WTC11 (cell line): ENCODE data around the gene PRPF40A. TPM values are rescaled to one million over a fixed set of nuclear protein-coding genes. Genes with fewer than 3 reads are reported as not detected.

Experiments used
- ATAC-seq: fragments of 200-7000 bp; cut with Tn5 transposase; 2 replicates; pipeline ENCODE4 v1.10.0; 2021; ENCODE audit warnings: mild to moderate bottlenecking, moderate library complexity
- CTCF ChIA-PET: fragments of 300-600 bp; sonication (Branson Sonifier 250); formaldehyde crosslinking; loops from one replicate; lab custom pipeline; 2021; ENCODE audit warnings: antibody characterized with exemption; lab: Charles Lee
- POLR2A ChIA-PET: fragments of 350-600 bp; sonication (Branson Sonifier 250); formaldehyde crosslinking; loops from one replicate; lab custom pipeline; 2021; ENCODE audit warnings: antibody characterized with exemption; lab: Charles Lee
- DNase-seq: peaks from one replicate; pipeline ENCODE4 v3.0.0; 2021; ENCODE audit warnings: low spot score
- H3K27ac Mint-ChIP-seq: 2 replicates; pipeline ENCODE4 v1.8.0; 2021; ENCODE audit warnings: mixed read lengths
- H3K27me3 Mint-ChIP-seq: 2 replicates; pipeline ENCODE4 v1.8.0; 2021; ENCODE audit warnings: low read depth, mild to moderate bottlenecking, moderate library complexity, mixed read lengths
- H3K36me3 Mint-ChIP-seq: 2 replicates; pipeline ENCODE4 v1.8.0; 2021; ENCODE audit warnings: mixed read lengths
- H3K4me1 Mint-ChIP-seq: 2 replicates; pipeline ENCODE4 v1.8.0; 2022; ENCODE audit warnings: mixed read lengths
- H3K4me3 Mint-ChIP-seq: 2 replicates; pipeline ENCODE4 v1.8.0; 2021; ENCODE audit warnings: mild to moderate bottlenecking, moderate library complexity, mixed read lengths
- H3K9me3 Mint-ChIP-seq: 2 replicates; pipeline ENCODE4 v1.8.0; 2021; ENCODE audit warnings: mixed read lengths
- CREB1 ChIP-seq: sonication (generic); formaldehyde crosslinking; IDR thresholded peaks from 2 replicates; pipeline ENCODE4 v1.8.0; 2023; ENCODE audit warnings: mild to moderate bottlenecking, missing genetic modification reagents
- CREM ChIP-seq: sonication (generic); formaldehyde crosslinking; IDR thresholded peaks from 2 replicates; pipeline ENCODE4 v1.8.1; 2022; ENCODE audit warnings: mild to moderate bottlenecking, missing genetic modification reagents, moderate library complexity
- FOXJ3 ChIP-seq: sonication (generic); formaldehyde crosslinking; IDR thresholded peaks from 2 replicates; pipeline ENCODE4 v1.9.0; 2021; ENCODE audit warnings: missing genetic modification reagents, mild to moderate bottlenecking, borderline replicate concordance
- MXD4 ChIP-seq: fragments of 250-450 bp; sonication (Bioruptor Pico); IDR thresholded peaks from 2 replicates; pipeline ENCODE4 v1.8.0; 2021; ENCODE audit warnings: mild to moderate bottlenecking, moderate library complexity, borderline replicate concordance
- NFYB ChIP-seq: sonication (generic); formaldehyde crosslinking; conservative IDR thresholded peaks from 2 replicates; pipeline ENCODE4 v1.8.0; 2022; ENCODE audit warnings: low read depth, missing genetic modification reagents
- SOX15 ChIP-seq: fragments of 250-450 bp; sonication (Bioruptor Pico); IDR thresholded peaks from 2 replicates; pipeline ENCODE4 v1.9.0; 2021; ENCODE audit warnings: mild to moderate bottlenecking
- SP1 ChIP-seq: sonication (generic); formaldehyde crosslinking; conservative IDR thresholded peaks from 2 replicates; pipeline ENCODE4 v1.8.1; 2022; ENCODE audit warnings: missing genetic modification reagents
- ZNF232 ChIP-seq: sonication (generic); formaldehyde crosslinking; IDR thresholded peaks from 2 replicates; pipeline ENCODE4 v1.8.0; 2022; ENCODE audit warnings: mild to moderate bottlenecking, missing genetic modification reagents
- total RNA-seq: library from RNA; stranded (reverse); gene quantifications from 3 replicates; pipeline ENCODE4 v1.2.3, GENCODE V29; 2021
- TF ChIP-seq, protein P1 (sequence below): sonication (generic); formaldehyde crosslinking; IDR thresholded peaks from 2 replicates; pipeline ENCODE4 v1.8.1; 2023; ENCODE audit warnings: mild to moderate bottlenecking, missing genetic modification reagents, moderate library complexity
- TF ChIP-seq, protein P2 (sequence below): sonication (generic); formaldehyde crosslinking; IDR thresholded peaks from 2 replicates; pipeline ENCODE4 v1.8.0; 2023; ENCODE audit warnings: missing genetic modification reagents
- TF ChIP-seq, protein P3 (sequence below): fragments of 250-450 bp; sonication (Bioruptor Pico); IDR thresholded peaks from 2 replicates; pipeline ENCODE4 v2.1.2; 2022; ENCODE audit warnings: mild to moderate bottlenecking, moderate library complexity
- TF ChIP-seq, protein P4 (sequence below): sonication (generic); formaldehyde crosslinking; IDR thresholded peaks from 2 replicates; pipeline ENCODE4 v1.8.1; 2023; ENCODE audit warnings: mild to moderate bottlenecking, missing genetic modification reagents, borderline replicate concordance
- TF ChIP-seq, protein P5 (sequence below): sonication (generic); formaldehyde crosslinking; IDR thresholded peaks from 2 replicates; pipeline ENCODE4 v1.8.1; 2023; ENCODE audit warnings: mild to moderate bottlenecking, missing genetic modification reagents
- TF ChIP-seq, protein P6 (sequence below): sonication (generic); formaldehyde crosslinking; IDR thresholded peaks from 2 replicates; pipeline ENCODE4 v1.8.1; 2023; ENCODE audit warnings: mild to moderate bottlenecking, missing genetic modification reagents, moderate library complexity
- TF ChIP-seq, protein P7 (sequence below): fragments of 250-450 bp; sonication (Bioruptor Pico); IDR thresholded peaks from 2 replicates; pipeline ENCODE4 v1.9.0; 2021; ENCODE audit warnings: mild to moderate bottlenecking

The PRPF40A gene
- total RNA-seq, 1 experiment from 2014 or later, result 189 TPM

DNA sequence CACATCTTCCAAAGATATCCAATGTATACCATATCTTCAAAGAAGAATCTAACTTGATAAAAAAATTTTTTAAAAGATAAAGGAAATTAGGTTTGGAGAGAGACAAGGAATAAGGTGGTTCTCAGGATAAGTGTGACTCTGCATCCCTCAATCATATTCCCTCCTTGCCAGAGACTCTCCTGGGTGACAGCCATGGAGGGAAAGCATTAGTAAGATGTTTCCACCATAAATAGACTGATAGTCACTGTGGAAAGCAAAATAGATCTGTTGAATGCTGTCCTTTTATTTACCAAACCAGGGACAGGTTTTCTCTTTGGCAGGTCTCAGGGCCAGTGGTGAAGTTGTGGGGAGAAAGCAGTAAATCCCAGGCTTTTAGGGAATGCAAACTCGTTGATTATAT, 107.6 kb downstream of the PRPF40A start (continued):
- TF ChIP-seq, protein P1, sequence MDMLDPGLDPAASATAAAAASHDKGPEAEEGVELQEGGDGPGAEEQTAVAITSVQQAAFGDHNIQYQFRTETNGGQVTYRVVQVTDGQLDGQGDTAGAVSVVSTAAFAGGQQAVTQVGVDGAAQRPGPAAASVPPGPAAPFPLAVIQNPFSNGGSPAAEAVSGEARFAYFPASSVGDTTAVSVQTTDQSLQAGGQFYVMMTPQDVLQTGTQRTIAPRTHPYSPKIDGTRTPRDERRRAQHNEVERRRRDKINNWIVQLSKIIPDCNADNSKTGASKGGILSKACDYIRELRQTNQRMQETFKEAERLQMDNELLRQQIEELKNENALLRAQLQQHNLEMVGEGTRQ, result no peak
- no peak for TF ChIP-seq CREB1 (CRISPR knock-in tag)
- TF ChIP-seq, protein P2, sequence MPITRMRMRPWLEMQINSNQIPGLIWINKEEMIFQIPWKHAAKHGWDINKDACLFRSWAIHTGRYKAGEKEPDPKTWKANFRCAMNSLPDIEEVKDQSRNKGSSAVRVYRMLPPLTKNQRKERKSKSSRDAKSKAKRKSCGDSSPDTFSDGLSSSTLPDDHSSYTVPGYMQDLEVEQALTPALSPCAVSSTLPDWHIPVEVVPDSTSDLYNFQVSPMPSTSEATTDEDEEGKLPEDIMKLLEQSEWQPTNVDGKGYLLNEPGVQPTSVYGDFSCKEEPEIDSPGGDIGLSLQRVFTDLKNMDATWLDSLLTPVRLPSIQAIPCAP (CRISPR knock-in tag), result no peak
- TF ChIP-seq, protein P3, sequence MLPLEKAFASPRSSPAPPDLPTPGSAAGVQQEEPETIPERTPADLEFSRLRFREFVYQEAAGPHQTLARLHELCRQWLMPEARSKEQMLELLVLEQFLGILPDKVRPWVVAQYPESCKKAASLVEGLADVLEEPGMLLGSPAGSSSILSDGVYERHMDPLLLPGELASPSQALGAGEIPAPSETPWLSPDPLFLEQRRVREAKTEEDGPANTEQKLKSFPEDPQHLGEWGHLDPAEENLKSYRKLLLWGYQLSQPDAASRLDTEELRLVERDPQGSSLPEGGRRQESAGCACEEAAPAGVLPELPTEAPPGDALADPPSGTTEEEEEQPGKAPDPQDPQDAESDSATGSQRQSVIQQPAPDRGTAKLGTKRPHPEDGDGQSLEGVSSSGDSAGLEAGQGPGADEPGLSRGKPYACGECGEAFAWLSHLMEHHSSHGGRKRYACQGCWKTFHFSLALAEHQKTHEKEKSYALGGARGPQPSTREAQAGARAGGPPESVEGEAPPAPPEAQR (CRISPR knock-in tag), result no peak
- TF ChIP-seq, protein P4, sequence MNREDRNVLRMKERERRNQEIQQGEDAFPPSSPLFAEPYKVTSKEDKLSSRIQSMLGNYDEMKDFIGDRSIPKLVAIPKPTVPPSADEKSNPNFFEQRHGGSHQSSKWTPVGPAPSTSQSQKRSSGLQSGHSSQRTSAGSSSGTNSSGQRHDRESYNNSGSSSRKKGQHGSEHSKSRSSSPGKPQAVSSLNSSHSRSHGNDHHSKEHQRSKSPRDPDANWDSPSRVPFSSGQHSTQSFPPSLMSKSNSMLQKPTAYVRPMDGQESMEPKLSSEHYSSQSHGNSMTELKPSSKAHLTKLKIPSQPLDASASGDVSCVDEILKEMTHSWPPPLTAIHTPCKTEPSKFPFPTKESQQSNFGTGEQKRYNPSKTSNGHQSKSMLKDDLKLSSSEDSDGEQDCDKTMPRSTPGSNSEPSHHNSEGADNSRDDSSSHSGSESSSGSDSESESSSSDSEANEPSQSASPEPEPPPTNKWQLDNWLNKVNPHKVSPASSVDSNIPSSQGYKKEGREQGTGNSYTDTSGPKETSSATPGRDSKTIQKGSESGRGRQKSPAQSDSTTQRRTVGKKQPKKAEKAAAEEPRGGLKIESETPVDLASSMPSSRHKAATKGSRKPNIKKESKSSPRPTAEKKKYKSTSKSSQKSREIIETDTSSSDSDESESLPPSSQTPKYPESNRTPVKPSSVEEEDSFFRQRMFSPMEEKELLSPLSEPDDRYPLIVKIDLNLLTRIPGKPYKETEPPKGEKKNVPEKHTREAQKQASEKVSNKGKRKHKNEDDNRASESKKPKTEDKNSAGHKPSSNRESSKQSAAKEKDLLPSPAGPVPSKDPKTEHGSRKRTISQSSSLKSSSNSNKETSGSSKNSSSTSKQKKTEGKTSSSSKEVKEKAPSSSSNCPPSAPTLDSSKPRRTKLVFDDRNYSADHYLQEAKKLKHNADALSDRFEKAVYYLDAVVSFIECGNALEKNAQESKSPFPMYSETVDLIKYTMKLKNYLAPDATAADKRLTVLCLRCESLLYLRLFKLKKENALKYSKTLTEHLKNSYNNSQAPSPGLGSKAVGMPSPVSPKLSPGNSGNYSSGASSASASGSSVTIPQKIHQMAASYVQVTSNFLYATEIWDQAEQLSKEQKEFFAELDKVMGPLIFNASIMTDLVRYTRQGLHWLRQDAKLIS, result no peak
- TF ChIP-seq FOXJ3 (CRISPR knock-in tag), result no peak
- TF ChIP-seq ZNF232 (CRISPR knock-in tag), result no peak
- no peak for TF ChIP-seq MXD4
- TF ChIP-seq NFYB, result no peak
- TF ChIP-seq CREM, result no peak
- TF ChIP-seq, protein P5, sequence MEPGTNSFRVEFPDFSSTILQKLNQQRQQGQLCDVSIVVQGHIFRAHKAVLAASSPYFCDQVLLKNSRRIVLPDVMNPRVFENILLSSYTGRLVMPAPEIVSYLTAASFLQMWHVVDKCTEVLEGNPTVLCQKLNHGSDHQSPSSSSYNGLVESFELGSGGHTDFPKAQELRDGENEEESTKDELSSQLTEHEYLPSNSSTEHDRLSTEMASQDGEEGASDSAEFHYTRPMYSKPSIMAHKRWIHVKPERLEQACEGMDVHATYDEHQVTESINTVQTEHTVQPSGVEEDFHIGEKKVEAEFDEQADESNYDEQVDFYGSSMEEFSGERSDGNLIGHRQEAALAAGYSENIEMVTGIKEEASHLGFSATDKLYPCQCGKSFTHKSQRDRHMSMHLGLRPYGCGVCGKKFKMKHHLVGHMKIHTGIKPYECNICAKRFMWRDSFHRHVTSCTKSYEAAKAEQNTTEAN, result no peak
- TF ChIP-seq, protein P6, sequence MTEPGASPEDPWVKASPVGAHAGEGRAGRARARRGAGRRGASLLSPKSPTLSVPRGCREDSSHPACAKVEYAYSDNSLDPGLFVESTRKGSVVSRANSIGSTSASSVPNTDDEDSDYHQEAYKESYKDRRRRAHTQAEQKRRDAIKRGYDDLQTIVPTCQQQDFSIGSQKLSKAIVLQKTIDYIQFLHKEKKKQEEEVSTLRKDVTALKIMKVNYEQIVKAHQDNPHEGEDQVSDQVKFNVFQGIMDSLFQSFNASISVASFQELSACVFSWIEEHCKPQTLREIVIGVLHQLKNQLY (CRISPR knock-in tag), result no peak

DNA sequence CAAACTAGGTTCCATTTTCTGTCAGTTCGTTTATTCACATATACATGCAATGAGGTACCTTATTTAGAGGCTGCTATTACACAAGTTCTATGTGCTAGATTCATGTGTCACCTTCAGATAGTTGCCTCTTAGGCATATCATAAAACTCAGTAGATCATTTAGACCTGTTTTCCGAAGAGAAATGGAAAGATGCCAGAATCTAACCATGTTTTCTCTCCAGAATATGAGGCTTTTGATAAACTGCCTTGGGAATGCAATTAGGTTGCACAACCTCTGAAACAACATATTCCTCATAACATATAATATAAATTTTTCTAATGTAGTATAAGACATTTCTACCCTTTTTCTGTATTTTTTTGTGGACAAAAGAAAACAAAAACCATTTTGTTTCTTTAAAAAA, 108.1 kb downstream of the PRPF40A start:
- ATAC-seq (no peak), DNase-seq (no peak)
- ChIA-PET CTCF (no interaction called here), POLR2A (no interaction called here)
- no peak overlapping the region for H3K4me3 Mint-ChIP-seq
- no peak overlapping the region for H3K27ac Mint-ChIP-seq
- H3K27me3 Mint-ChIP-seq, result no peaks in the 10 kb centered on the region
- H3K36me3 Mint-ChIP-seq, result peaks cover 16% of the 10 kb centered on the region; the same call in 1 of the 2 replicates
- no peaks in the 10 kb centered on the region for H3K4me1 Mint-ChIP-seq
- no peaks in the 10 kb centered on the region for H3K9me3 Mint-ChIP-seq
- TF ChIP-seq SP1 (CRISPR knock-in tag), result no peak
- TF ChIP-seq, protein P7, sequence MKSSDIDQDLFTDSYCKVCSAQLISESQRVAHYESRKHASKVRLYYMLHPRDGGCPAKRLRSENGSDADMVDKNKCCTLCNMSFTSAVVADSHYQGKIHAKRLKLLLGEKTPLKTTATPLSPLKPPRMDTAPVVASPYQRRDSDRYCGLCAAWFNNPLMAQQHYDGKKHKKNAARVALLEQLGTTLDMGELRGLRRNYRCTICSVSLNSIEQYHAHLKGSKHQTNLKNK (CRISPR knock-in tag), result no peak
- TF ChIP-seq, protein P4, result no peak
- no peak for TF ChIP-seq SOX15 (CRISPR knock-in tag)
- TF ChIP-seq, protein P3 (CRISPR knock-in tag), result no peak
